SU-DHL-6 (cell line): ENCODE data around the gene NEK10.

Experiments
- H2AFZ ChIP-seq: fragments of 200-600 bp; sonication (generic); 2 replicates; pipeline ENCODE4 v1.6.1; 2014; ENCODE audit warnings: low read depth, mild to moderate bottlenecking, moderate library complexity, mixed read lengths, antibody characterized with exemption, low read length; ENCODE audit not compliant: severe bottlenecking
- H3F3A ChIP-seq: fragments of 200-600 bp; shearing (Covaris generic); 2 replicates; pipeline ENCODE4 v1.6.0; 2016; ENCODE audit warnings: antibody characterized with exemption, mild to moderate bottlenecking; ENCODE audit not compliant: insufficient read depth
- H3K27ac ChIP-seq: fragments of 200-600 bp; sonication (generic); 2 replicates; pipeline ENCODE4 v1.5.1; 2016; ENCODE audit warnings: low read depth, mild to moderate bottlenecking, low read length, moderate library complexity, mixed read lengths
- H3K27me3 ChIP-seq: fragments of 200-600 bp; sonication (generic), shearing (Covaris generic); 2 replicates; pipeline ENCODE4 v1.6.0; 2014; ENCODE audit warnings: mild to moderate bottlenecking, low read length
- H3K36me3 ChIP-seq: fragments of 200-600 bp; sonication (generic); 2 replicates; pipeline ENCODE4 v1.6.1; 2014; ENCODE audit warnings: mild to moderate bottlenecking, low read length, mixed read lengths
- H3K4me2 ChIP-seq: fragments of 300-600, 200-600 bp; shearing (Covaris generic), sonication (generic); 2 replicates; pipeline ENCODE4 v1.6.0; 2014; ENCODE audit warnings: low read length, low read depth, mild to moderate bottlenecking; ENCODE audit not compliant: poor library complexity, severe bottlenecking
- H3K4me3 ChIP-seq: fragments of 200-600 bp; sonication (generic); 2 replicates; pipeline ENCODE4 v1.5.1; 2014; ENCODE audit warnings: antibody characterized with exemption, low read length, mild to moderate bottlenecking, mixed read lengths; ENCODE audit not compliant: insufficient read depth, poor library complexity, severe bottlenecking
- H3K79me2 ChIP-seq: fragments of 200-600 bp; sonication (generic); 2 replicates; pipeline ENCODE4 v1.6.1; 2014; ENCODE audit warnings: mild to moderate bottlenecking, low read length, moderate library complexity; ENCODE audit not compliant: insufficient read depth
- H3K9ac ChIP-seq: fragments of 200-600 bp; sonication (generic); 2 replicates; pipeline ENCODE4 v1.7.0; 2014; ENCODE audit warnings: mild to moderate bottlenecking, low read length
- H3K9me2 ChIP-seq: fragments of 200-600 bp; sonication (generic); replicated peaks from 2 replicates; pipeline ENCODE4 v1.6.1; 2014; ENCODE audit warnings: low read length; ENCODE audit not compliant: insufficient read depth
- H3K9me3 ChIP-seq: fragments of 200-600 bp; sonication (generic); 2 replicates; pipeline ENCODE4 v1.6.1; 2014; ENCODE audit warnings: low read length, mixed read lengths; ENCODE audit not compliant: insufficient read depth
- H4K20me1 ChIP-seq: fragments of 200-600 bp; sonication (generic); 2 replicates; pipeline ENCODE4 v1.6.1; 2014; ENCODE audit warnings: low read depth, mild to moderate bottlenecking, antibody characterized with exemption, low read length, moderate library complexity, mixed read lengths
- CTCF ChIP-seq: fragments of 200-600 bp; sonication (generic); IDR thresholded peaks from one replicate; pipeline ENCODE4 v1.5.1; 2017; ENCODE audit warnings: antibody characterized with exemption, mild to moderate bottlenecking, low read length, moderate library complexity; ENCODE audit not compliant: insufficient read depth, poor library complexity, severe bottlenecking
- EZH2phosphoT487 ChIP-seq: fragments of 200-600 bp; sonication (generic), shearing (Covaris generic); conservative IDR thresholded peaks from 2 replicates; pipeline ENCODE4 v1.6.1; 2018; ENCODE audit warnings: mild to moderate bottlenecking, antibody characterized with exemption, low read length, moderate library complexity, mixed read lengths

NEK10 gene

GRCh38 chr3:27366062-27366591 is 3.1 kb downstream of the NEK10 start:
- H3K9ac ChIP-seq, result no peak overlapping the region

GRCh38 chr3:27360113-27361078 is 8.8 kb downstream of the NEK10 start:
- Histone ChIP-seq H3K27ac (peak overlapping the region; percentile 60), H3K9ac (no peak overlapping the region), H4K20me1 (no peaks in the 10 kb centered on the region), H3K4me3 (no peak overlapping the region), H3K9me2 (no peaks in the 10 kb centered on the region), H3K79me2 (no peaks in the 10 kb centered on the region), H3K27me3 (no peaks in the 10 kb centered on the region), H3F3A (peaks cover 7% of the 10 kb centered on the region; the same call in 1 of the 2 replicates), H3K36me3 (no peaks in the 10 kb centered on the region), H3K9me3 (no peaks in the 10 kb centered on the region), H3K4me2 (peak overlapping the region; percentile 56), H2AFZ (peak overlapping the region; percentile 8)
- no peak for TF ChIP-seq EZH2phosphoT487
- TF ChIP-seq CTCF, result no peak

More at GRCh38 chr3:27366062-27366591, 3.1 kb downstream of the NEK10 start:
- Histone ChIP-seq H3K4me2 (no peak overlapping the region), H3K27ac (no peak overlapping the region), H3K9me2 (no peaks in the 10 kb centered on the region), H3K9me3 (no peaks in the 10 kb centered on the region), H4K20me1 (no peaks in the 10 kb centered on the region), H2AFZ (no peak overlapping the region), H3K4me3 (no peak overlapping the region), H3F3A (no peaks in the 10 kb centered on the region), H3K27me3 (no peaks in the 10 kb centered on the region), H3K79me2 (no peaks in the 10 kb centered on the region), H3K36me3 (no peaks in the 10 kb centered on the region)
- no peak for TF ChIP-seq EZH2phosphoT487
- no peak for TF ChIP-seq CTCF

- TF ChIP-seq CTCF (no peak), EZH2phosphoT487 (no peak)
- Histone ChIP-seq H3K4me3 (no peak overlapping the region), H3K9me3 (no peaks in the 10 kb centered on the region), H3F3A (peaks cover 7% of the 10 kb centered on the region; the same call in 1 of the 2 replicates), H3K9me2 (no peaks in the 10 kb centered on the region), H3K27ac (peak overlapping the region; percentile 44), H4K20me1 (no peaks in the 10 kb centered on the region), H3K9ac (0 out of 2 replicates have a peak overlapping the region, but pooled peaks have one; percentile 4), H3K79me2 (no peaks in the 10 kb centered on the region), H2AFZ (peak overlapping the region; percentile 66), H3K36me3 (no peaks in the 10 kb centered on the region), H3K4me2 (peak overlapping the region; percentile 56), H3K27me3 (no peaks in the 10 kb centered on the region)
These were observed 10.8 kb downstream of the NEK10 start for GRCh38 chr3:27358372-27358771.
